HL-60/S4 treated with retinoic acid at 250 ng/mL for 4 days and 3 days (cell line): ENCODE measurements around the gene RNASE12.

Experiments
- in situ Hi-C: fragments of 300-500 bp; cut with MboI; formaldehyde crosslinking; loops from 2 replicates; pipeline ENCODE4 v1.7.0; 2022; ENCODE audit warnings: low sequenced_read_pairs

The RNASE12 gene

DNA sequence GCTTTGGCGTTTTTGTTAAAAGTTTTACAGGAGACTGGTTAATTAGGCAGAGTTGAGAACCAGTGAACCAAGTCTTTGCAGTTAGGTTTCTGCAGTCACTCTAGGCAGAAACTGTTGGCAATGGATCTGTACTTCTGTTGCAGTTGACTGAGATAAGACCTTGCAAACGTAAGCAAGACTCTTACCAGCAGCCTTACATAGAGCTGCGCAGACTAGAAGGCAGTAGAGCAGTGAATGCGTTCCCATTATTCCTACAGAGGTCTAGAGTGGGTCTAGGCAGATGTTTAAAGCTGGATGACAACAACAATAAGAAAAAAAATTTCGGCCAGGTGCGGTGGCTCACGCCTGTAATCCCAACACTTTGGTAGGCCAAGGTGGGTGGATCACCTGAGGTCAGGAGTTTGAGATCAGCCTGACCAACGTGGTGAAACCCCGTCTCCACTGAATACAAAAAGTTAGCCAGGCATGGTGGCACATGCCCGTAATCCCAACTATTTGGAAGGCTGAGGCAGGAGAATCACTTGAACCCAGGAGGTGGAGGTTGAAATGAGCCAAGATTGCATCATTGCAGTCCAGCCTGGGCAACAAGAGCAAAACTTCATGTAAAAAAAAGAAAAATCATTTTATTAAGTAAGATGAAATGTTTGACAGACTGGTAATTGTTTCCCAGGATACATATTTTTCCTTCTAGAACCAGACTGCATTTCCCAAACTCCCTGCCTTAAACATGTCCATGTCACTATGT lies 42.6 kb downstream of the RNASE12 start:
- in situ Hi-C loops = no loop called here

GRCh38 chr14:20546877-20547276 lies 44.3 kb downstream of the RNASE12 start:
- in situ Hi-C loops = no loop called here
